ENCODE data around the gene TBC1D8B.

The TBC1D8B gene

DNA sequence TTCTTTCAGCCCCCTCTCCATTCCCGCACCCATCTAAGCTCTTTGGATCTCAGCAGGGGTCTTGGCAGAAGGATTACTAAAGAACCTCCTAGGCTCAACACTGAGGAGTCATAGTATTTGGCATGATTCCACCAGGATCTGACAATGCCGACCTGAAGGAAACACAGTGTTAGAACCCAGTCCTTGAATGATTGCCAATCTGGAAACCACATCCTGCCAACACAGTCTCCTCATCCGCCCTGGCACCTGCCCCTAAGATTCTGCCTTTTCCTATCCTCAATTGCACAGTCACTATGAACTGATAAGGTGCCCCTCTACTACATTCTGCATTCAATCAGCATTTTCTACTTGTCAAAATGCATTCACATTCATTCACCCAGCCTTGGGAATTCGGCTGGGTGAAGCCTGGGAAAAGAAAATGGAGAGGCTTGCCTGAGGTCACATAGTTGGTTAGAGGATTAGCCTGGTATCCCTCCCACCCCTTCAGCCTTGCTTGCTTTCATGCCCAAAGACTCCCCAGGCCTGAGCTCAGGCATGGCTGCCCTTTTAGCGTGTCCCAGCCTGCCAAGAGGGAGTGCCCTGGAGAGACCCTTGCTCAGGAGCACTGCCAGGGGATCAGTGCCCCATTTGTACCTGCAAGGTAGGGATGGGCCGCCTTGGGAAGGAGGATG, 115.5 kb downstream of the TBC1D8B start:
- H3K9me3 ChIP-seq (ENCODE audit: control insufficient read depth, insufficient read depth, low read depth, low read length) = no peaks in the 10 kb centered on the region
- POLR2A ChIA-PET = no interaction called here
- no peaks in the 10 kb centered on the region for H3K36me3 ChIP-seq (ENCODE audit: control insufficient read depth in 2 of 2, insufficient read depth in 1 of 2, low read length in 2 of 2)
- no peaks in the 10 kb centered on the region for H3K4me1 ChIP-seq (ENCODE audit: control insufficient read depth, insufficient read depth, low read length)
- H3K4me3 ChIP-seq (ENCODE audit: low read depth, low read length) = no peak overlapping the region
- CTCF ChIA-PET = interaction anchor here (0.9 to 1.7 kb wide), 3 partner anchors 20 to 26 kb away, joined by 3 to 4 read pairs (median 3); no protein-coding TSS in a partner anchor
- TF ChIP-seq ZFP37 (tag by site-specific recombination; IDR thresholded peaks at IDR 0.05) = no peak
- TF ChIP-seq ZNF548 (tag by site-specific recombination; IDR thresholded peaks at IDR 0.05) = no peak
- H3K27ac ChIP-seq (ENCODE audit: extremely low read depth, low read depth, low read length) = no peak overlapping the region

GRCh38 chrX:106919932-106920452, 117.5 kb downstream of the TBC1D8B start, which contains the start of gene CLDN2:
Gene CLDN2 (plus strand): TSS chrX:106920402. CDS start chrX:106928229, 7,827 bp downstream.
- no peak for TF ChIP-seq ZNF18 (tag by site-specific recombination; IDR thresholded peaks at IDR 0.05)
- no peak for TF ChIP-seq ZNF174 (tag by site-specific recombination; IDR thresholded peaks at IDR 0.05)
- TF ChIP-seq ZIC2 (tag by site-specific recombination; IDR thresholded peaks at IDR 0.05) = peak; percentile 62
- no peak within 1 kb of the TSS for H3K27ac ChIP-seq (ENCODE audit: extremely low read depth, low read depth, low read length)
- no peak within 1 kb of the TSS for H3K4me3 ChIP-seq (ENCODE audit: low read depth, low read length)
- ChIA-PET CTCF (interaction anchor here (0.6 to 1.8 kb wide), 3 partner anchors 40 to 105 kb away, joined by 3 to 7 read pairs (median 3); no protein-coding TSS in a partner anchor), POLR2A (no interaction called here)
- no peaks in the 10 kb centered on the region for H3K9me3 ChIP-seq (ENCODE audit: control insufficient read depth, insufficient read depth, low read depth, low read length)
- H3K4me1 ChIP-seq (ENCODE audit: control insufficient read depth, insufficient read depth, low read length) = no peaks in the 10 kb centered on the region
- H3K36me3 ChIP-seq (ENCODE audit: control insufficient read depth in 2 of 2, insufficient read depth in 1 of 2, low read length in 2 of 2) = no peaks in the 10 kb centered on the region

DNA sequence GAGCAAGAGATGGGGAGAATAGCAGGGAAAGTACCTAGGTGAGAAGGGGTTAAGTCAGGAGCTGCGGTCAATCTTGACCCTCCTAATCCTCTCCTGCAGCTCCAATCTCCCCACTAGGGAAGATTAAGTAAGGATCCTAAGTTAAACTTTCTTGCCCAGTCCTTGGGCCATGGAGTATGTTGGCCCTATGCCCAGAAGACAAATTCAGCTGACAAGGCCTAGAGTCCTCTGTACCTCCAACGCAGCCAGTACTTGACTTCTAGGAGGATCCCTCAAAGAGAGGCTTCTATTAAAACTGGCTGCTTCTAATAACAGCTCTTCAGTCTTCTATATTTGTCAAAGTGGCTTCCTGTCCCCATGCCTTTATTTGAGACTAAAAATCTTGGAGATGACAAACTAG, 119.2 kb downstream of the TBC1D8B start:
- POLR2A ChIA-PET = no interaction called here
- TF ChIP-seq ZNF670 (tag by site-specific recombination; IDR thresholded peaks at IDR 0.05; ENCODE audit: low read depth) (no peak), ZNF174 (tag by site-specific recombination; IDR thresholded peaks at IDR 0.05) (no peak), KLF17 (tag by site-specific recombination; IDR thresholded peaks at IDR 0.05) (no peak), FEZF1 (tag by site-specific recombination; IDR thresholded peaks at IDR 0.05) (no peak), ZNF416 (tag by site-specific recombination; IDR thresholded peaks at IDR 0.05) (no peak), SP7 (tag by site-specific recombination; IDR thresholded peaks at IDR 0.05) (no peak), ZNF747 (tag by site-specific recombination; IDR thresholded peaks at IDR 0.05) (no peak), ZNF558 (tag by site-specific recombination; IDR thresholded peaks at IDR 0.05) (no peak)
- TF ChIP-seq, protein P1, sequence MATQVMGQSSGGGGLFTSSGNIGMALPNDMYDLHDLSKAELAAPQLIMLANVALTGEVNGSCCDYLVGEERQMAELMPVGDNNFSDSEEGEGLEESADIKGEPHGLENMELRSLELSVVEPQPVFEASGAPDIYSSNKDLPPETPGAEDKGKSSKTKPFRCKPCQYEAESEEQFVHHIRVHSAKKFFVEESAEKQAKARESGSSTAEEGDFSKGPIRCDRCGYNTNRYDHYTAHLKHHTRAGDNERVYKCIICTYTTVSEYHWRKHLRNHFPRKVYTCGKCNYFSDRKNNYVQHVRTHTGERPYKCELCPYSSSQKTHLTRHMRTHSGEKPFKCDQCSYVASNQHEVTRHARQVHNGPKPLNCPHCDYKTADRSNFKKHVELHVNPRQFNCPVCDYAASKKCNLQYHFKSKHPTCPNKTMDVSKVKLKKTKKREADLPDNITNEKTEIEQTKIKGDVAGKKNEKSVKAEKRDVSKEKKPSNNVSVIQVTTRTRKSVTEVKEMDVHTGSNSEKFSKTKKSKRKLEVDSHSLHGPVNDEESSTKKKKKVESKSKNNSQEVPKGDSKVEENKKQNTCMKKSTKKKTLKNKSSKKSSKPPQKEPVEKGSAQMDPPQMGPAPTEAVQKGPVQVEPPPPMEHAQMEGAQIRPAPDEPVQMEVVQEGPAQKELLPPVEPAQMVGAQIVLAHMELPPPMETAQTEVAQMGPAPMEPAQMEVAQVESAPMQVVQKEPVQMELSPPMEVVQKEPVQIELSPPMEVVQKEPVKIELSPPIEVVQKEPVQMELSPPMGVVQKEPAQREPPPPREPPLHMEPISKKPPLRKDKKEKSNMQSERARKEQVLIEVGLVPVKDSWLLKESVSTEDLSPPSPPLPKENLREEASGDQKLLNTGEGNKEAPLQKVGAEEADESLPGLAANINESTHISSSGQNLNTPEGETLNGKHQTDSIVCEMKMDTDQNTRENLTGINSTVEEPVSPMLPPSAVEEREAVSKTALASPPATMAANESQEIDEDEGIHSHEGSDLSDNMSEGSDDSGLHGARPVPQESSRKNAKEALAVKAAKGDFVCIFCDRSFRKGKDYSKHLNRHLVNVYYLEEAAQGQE (tag by site-specific recombination; IDR thresholded peaks at IDR 0.05) = no peak
- TF ChIP-seq, protein P2, sequence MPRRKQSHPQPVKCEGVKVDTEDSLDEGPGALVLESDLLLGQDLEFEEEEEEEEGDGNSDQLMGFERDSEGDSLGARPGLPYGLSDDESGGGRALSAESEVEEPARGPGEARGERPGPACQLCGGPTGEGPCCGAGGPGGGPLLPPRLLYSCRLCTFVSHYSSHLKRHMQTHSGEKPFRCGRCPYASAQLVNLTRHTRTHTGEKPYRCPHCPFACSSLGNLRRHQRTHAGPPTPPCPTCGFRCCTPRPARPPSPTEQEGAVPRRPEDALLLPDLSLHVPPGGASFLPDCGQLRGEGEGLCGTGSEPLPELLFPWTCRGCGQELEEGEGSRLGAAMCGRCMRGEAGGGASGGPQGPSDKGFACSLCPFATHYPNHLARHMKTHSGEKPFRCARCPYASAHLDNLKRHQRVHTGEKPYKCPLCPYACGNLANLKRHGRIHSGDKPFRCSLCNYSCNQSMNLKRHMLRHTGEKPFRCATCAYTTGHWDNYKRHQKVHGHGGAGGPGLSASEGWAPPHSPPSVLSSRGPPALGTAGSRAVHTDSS (tag by site-specific recombination; IDR thresholded peaks at IDR 0.05) = no peak
- TF ChIP-seq, protein P3, sequence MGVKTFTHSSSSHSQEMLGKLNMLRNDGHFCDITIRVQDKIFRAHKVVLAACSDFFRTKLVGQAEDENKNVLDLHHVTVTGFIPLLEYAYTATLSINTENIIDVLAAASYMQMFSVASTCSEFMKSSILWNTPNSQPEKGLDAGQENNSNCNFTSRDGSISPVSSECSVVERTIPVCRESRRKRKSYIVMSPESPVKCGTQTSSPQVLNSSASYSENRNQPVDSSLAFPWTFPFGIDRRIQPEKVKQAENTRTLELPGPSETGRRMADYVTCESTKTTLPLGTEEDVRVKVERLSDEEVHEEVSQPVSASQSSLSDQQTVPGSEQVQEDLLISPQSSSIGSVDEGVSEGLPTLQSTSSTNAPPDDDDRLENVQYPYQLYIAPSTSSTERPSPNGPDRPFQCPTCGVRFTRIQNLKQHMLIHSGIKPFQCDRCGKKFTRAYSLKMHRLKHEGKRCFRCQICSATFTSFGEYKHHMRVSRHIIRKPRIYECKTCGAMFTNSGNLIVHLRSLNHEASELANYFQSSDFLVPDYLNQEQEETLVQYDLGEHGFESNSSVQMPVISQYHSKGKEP (tag by site-specific recombination; IDR thresholded peaks at IDR 0.05) = no peak
- TF ChIP-seq, protein P4, sequence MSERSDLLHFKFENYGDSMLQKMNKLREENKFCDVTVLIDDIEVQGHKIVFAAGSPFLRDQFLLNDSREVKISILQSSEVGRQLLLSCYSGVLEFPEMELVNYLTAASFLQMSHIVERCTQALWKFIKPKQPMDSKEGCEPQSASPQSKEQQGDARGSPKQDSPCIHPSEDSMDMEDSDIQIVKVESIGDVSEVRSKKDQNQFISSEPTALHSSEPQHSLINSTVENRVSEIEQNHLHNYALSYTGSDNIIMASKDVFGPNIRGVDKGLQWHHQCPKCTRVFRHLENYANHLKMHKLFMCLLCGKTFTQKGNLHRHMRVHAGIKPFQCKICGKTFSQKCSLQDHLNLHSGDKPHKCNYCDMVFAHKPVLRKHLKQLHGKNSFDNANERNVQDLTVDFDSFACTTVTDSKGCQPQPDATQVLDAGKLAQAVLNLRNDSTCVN (tag by site-specific recombination; optimal IDR thresholded peaks at IDR 0.05) = no peak
- TF ChIP-seq, protein P5, sequence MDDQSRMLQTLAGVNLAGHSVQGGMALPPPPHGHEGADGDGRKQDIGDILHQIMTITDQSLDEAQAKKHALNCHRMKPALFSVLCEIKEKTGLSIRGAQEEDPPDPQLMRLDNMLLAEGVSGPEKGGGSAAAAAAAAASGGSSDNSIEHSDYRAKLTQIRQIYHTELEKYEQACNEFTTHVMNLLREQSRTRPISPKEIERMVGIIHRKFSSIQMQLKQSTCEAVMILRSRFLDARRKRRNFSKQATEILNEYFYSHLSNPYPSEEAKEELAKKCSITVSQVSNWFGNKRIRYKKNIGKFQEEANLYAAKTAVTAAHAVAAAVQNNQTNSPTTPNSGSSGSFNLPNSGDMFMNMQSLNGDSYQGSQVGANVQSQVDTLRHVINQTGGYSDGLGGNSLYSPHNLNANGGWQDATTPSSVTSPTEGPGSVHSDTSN (CRISPR knock-in tag; IDR thresholded peaks at IDR 0.05) = no peak

More for the DNA sequence above, 119.2 kb downstream of the TBC1D8B start:
- no peaks in the 10 kb centered on the region for H3K4me1 ChIP-seq (ENCODE audit: control insufficient read depth, insufficient read depth, low read length)
- H3K9me3 ChIP-seq (ENCODE audit: control insufficient read depth, insufficient read depth, low read depth, low read length) = no peaks in the 10 kb centered on the region
- H3K36me3 ChIP-seq (ENCODE audit: control insufficient read depth in 2 of 2, insufficient read depth in 1 of 2, low read length in 2 of 2) = no peaks in the 10 kb centered on the region
- CTCF ChIA-PET = interaction anchor here (0.6 to 0.9 kb wide), 3 partner anchors 27 to 854 kb away, joined by 3 to 4 read pairs (median 3); partner anchors contain the start of gene TSC22D3
- H3K27ac ChIP-seq (ENCODE audit: extremely low read depth, low read depth, low read length) = no peak overlapping the region
- H3K4me3 ChIP-seq (ENCODE audit: low read depth, low read length) = no peak overlapping the region
